ENCODE measurements around the gene XKR7.
A peak's percentile ranks its signal among the peaks of the same experiment; 100 is the strongest.

The XKR7 gene

GRCh38 chr20:31945319-31945718 lies 22.6 kb upstream of the XKR7 start:
- no peak for DNase-seq

- no peak for DNase-seq
Measured at GRCh38 chr20:31945785-31946184, 22.2 kb upstream of the XKR7 start.

GRCh38 chr20:31948008-31948407 lies 19.9 kb upstream of the XKR7 start:
- DNase-seq = no peak

DNA sequence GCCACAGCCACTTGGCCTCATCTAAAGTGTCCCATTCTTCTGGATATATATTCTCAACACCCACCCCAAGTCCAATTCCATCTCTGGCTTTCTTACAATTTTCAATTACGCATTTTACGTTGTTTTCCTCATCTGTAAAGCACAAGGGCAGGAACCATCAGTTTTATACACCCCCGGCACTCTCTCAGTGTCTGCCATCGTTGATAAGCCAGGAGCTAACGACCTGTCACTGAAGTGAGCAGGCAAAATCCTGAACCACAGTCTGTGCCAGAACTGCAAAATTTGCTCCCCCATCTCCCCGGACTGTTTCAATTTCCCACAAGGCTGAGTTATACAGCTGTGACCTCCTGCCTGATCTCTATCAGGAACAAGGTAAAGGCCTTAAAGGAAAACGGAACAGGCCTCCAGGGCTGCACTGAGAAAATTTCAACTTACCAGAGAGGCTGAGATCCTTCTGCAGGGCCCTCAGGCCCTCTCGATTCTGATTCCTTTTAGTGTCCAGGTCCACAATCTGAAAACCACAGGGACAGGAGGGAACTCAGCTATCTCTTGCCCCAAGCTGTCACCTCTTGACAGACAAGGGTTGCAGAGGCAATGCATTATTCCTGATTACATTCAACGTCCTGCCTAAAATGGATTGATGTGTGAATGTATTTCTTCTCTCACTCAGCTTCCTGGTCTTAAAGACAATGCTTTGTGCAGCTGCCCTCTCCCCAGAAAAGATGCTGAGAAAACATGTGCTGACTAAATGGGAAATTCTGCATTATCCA lies 17.9 kb upstream of the XKR7 start:
- DNase-seq = no peak

DNA sequence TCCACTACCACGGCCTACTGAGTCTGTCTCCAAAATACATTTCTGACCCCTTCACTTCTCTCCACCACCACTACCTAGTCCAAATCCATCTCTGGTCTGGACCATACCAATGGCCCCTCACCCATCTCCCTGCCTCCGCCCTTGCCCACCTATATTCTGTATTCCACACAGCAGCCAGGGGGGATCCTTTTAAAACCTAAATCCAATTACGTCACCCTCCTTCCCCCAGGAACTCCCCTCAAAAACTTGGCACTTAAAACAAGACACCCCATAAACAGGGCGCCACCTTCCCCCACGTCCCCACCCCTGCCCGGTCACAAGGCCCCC lies 16.8 kb upstream of the XKR7 start:
- no peak for DNase-seq

- peak; percentile 97 for DNase-seq
Measured at GRCh38 chr20:31951530-31952453, 16.2 kb upstream of the XKR7 start, which contains the start of gene PDRG1. TSS of gene PDRG1 (minus strand) at chr20:31952046. CDS start at chr20:31951961, 85 bp downstream.

DNA sequence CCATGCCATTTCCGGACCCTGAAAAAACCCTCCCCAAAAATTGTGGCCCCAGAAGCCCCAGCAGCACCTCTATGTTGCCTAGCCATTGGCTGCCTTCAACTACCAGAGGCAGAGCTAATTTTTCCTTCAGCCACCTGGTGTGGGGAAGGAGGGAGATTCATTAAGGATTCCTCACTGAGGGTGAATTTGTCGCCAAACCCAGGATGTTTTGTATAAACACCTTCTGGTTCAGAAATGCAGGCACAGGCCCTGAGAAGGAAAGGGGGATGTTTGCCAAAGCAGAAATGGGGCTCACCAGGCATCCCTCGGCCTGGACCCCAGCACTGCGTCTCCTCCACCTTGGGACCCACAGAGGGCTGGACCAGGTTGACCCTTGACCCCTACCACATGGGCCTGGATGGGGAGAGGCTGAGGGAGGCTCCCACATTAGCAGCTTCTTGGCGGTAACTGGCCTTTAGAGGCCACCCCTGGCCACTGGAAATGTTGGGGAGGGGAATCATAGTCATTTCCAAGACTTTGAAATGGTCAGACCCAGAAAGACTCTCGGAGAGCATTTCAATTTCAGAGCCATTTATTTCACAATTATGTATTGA lies 14.3 kb upstream of the XKR7 start:
- DNase-seq = no peak

DNA sequence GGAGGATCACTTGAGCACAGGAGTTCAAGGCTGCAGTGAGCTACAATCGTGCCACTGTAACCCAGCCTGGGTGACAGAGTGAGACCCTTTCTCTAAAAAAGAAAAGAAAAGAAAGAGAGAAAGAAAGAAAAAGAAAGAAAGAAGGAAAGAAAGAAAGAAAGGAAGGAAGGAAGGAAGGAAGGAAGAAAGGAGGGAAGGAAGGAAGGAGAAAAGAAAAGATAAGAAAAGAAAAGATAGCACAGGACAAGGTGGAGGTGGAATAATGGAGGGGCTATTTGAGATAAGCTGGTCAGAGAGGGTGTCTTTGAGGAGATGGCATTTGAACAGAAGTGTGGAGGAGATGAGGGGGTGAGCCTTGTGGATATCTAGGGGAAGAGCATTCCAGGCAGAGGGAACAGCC lies 13.5 kb upstream of the XKR7 start:
- no peak for DNase-seq

DNA sequence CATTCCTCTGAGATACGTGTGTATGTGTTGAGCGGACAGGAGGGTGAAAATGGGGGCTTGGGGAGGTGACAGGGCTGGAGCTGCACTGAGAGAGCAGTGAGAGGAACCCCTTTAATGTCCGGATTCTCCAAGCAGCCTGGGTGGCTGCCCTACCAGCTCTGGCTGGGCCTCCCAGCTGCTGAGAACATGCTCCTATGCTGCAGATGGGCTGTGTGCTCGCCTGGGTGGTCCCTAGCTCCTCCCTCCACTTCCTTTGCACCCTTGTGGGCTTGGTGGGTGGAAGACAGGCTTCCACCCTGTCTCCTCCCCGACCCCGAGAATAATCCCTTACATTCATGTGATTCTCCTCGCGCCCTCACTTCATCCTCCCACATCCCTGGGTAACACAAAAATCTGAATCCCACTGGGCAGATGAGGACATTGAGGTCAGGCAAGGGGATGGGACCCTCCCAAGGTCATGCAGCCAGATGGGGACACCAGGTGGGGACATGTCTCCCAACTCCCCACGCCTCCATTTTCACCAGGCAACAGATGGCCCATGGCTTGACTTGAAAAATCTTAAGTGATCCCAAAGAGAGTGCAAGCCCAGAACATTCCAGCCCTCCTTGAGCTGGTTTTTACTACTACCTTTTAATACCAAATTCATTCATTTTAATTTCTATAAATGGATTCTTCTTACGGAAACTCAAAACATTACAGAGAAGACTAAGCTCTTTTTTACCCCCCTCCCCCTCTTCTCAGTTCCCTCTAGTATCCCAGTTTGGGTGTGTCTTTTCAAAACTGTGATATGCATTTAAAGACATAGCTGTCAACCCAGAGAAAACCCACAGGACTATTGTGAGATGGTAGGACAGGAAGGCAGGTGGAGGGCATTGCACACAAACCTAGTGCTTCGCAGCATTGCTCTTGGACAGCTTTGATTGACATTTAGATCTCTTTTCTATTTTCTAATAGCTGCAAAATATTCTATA lies 11.1 kb upstream of the XKR7 start:
- no peak for DNase-seq

DNA sequence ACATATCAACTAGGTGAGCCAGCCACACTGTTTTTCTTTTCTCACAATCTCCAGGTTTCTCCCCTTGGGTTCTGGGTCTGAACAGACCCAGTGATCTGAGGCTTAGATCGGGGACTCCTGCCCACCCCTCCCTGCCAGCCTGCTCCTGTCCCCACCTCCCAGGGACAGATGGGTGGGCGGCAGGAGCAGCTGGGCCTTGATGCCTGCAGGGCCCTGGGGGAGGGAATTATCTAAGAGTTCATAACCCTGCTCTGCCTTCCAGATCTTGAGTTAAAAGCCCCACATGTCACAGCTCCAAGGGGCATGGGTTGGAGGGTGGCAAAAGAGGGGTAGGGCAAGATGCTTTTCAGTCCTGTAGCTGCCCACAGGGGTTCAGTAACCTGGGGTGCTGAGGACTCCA lies 5.2 kb upstream of the XKR7 start:
- DNase-seq = no peak

DNA sequence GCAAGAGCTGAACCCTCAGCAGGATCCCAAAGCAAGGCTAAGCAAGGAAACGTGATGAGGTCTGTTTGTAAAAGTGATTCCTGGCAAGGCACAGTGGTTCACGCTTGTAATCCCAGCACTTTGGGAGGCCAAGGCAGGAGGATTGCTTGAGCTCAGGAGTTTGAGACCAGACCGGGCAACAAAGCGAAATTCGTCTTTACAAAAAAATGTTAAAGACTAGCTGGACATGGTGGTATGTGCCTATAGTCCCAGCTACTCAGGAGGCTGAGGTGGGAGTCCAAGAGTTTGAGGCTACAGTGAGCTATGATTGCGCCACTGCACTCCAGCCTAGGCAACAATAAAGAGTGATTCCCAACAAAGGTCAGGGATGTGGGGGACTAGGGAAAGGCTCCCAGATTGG lies 4.1 kb upstream of the XKR7 start:
- DNase-seq = no peak

DNA sequence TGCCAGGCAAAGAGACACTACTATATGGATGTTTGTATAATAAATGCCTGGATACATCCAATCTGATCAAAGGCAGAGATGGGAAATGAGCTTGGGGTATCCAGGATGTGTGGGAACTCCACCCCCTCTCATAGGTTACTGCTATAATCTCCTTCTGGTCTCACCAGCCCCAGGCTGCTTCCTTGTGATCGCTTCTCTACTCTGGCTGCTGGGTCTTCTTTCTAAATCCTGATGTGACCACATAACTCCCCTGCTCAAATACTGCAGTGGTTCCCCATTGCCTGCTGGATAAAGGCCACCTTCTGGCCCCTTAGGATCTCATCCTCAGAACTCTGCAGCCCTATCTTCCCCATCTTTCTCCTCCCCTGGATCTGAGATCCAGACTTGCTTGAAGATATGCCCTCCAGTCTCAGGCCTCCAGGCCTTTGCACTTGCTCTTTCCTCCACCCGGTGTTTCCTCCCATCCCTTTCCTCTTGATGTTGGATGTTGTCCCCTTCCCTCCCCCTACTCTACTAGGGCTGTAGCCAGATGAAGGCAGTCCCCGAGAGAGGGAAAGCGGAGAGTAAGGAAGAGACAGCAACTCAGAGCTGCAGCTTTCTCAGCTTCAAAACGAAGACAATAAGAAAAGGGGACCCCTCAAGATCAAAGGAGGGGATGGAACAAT lies 828 bp upstream of the XKR7 start:
- DNase-seq = no peak

DNA sequence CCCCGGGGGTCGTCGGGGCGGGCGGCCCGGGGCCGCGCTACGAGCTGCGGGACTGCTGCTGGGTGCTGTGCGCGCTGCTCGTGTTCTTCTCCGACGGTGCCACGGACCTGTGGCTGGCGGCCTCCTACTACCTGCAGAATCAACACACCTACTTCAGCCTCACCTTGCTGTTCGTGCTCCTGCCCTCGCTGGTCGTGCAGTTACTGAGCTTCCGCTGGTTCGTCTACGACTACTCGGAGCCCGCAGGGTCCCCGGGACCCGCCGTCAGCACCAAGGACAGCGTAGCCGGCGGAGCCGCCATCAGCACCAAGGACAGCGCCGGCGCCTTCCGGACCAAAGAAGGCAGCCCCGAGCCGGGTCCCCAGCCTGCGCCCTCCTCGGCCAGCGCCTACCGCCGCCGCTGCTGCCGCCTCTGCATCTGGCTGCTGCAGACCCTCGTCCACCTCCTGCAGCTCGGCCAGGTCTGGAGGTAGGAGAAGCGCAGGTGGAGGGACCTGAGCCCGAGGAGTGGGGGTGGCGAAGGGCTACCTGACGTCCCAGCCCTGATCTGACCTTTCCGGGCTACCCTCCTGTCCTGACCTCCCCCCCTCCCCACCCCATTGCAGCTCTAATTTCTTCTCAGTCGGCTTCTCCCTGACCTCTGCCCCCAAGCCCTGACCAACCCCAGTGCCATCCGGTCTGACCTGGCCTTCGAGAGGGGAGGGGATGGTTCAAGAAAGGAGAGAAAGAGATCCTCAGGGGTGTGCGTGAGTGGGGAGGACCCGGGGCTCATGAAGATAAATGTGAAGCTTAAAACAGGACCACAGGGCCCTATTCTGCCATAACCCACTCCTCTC lies 558 bp downstream of the XKR7 start:
- peak; percentile 90 for DNase-seq

DNA sequence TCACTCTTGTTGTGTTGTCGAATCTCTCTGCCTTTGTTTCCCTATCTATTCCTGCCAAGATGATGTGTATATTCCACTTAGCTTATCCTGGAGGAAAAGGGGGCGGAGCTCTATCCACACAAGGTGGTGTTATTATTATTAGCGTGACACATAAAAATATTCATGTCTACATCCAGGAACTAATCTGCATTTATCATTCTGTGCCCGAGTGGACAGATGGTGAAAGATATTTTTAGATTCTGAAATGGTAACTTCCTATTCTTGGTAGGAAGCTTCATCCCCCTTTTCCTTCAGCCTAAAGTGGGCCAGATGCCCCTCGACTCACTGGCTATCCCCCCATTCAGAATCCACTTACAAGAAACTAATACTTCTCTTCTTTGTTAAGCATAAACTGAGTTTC lies 2.0 kb downstream of the XKR7 start:
- no peak for DNase-seq

DNA sequence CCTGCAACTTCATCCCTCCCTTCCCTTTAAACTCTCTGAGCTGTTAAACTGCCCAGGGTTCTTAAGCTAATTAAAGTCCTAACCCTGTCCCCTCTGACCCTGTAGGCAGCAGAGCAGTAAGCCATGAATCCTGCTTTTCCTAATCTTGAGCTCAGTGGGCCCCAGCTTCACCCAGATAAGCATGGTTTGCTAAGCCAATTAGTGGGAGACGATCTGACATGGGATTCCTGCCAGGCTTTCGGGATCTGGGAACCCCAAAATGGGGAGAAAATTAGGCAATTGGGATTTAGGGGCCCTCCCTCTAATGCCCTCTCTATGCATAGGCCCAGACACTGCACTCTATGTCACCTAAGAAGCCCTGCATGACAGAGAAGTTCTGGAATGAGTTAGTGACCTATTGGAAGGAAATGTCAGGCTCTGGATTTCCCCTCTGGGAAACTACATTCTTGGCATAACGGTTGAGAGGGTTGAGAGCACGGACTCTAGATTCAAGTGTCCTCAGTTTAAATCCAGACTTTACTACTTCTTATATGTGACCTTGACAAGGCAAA lies 4.6 kb downstream of the XKR7 start:
- no peak for DNase-seq

- DNase-seq = no peak
Measured at GRCh38 chr20:31974296-31974695, 6.3 kb downstream of the XKR7 start.

GRCh38 chr20:31974951-31975487 lies 7.1 kb downstream of the XKR7 start:
- DNase-seq = no peak

DNA sequence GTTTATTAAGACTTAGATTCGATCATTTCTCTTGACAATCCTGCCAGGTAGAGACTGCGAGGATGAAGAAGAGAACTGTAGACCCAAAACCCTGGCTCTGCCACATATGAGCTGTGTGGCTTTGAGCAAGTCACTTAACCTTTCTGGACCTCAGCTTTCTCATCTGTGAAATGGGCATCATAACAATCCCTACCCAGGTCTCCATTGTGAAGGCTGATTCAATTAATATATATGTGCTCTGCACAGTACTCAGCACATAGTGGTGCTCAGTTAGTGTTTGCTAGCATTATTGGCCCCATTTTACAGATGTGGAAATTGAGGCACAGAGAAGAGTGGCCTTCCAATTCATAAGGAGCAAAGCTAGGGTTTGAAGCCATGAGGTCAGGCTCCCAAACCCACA lies 7.9 kb downstream of the XKR7 start:
- DNase-seq = no peak

DNA sequence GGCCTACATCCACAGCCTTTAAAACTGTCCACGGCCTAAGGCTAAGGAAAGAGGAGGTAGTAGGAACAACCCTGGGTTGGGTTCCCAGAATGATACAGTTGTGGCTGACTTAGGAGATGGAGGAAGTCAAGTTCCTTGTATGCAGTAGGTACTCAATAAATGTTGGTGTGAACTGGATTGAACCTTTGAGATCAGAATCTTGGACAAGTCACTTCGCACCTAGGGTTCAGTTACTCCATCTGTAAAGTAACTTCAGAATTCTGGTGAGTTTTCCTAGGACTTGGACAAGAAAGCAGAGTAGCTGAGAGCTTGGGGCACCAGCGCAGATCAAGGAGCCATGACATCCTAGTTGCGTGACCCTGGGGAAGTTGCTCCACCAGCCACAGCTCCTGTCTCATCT lies 9.1 kb downstream of the XKR7 start:
- DNase-seq = no peak

GRCh38 chr20:31979713-31980426 lies 11.9 kb downstream of the XKR7 start:
- DNase-seq = no peak
